ELF-1 (cell line): Measurements from ENCODE around the gene KRT13.
"Not testable (repeated sequence)": the region's sequence is repeated elsewhere in the genome, so short reads cannot be mapped to it uniquely, and the experiment has no call there.

Source experiments
- DNase-seq: peaks from one replicate; pipeline ENCODE4 v3.0.0-alpha.2; 2016; ENCODE audit warnings: low read depth, low spot score

Gene KRT13

DNA sequence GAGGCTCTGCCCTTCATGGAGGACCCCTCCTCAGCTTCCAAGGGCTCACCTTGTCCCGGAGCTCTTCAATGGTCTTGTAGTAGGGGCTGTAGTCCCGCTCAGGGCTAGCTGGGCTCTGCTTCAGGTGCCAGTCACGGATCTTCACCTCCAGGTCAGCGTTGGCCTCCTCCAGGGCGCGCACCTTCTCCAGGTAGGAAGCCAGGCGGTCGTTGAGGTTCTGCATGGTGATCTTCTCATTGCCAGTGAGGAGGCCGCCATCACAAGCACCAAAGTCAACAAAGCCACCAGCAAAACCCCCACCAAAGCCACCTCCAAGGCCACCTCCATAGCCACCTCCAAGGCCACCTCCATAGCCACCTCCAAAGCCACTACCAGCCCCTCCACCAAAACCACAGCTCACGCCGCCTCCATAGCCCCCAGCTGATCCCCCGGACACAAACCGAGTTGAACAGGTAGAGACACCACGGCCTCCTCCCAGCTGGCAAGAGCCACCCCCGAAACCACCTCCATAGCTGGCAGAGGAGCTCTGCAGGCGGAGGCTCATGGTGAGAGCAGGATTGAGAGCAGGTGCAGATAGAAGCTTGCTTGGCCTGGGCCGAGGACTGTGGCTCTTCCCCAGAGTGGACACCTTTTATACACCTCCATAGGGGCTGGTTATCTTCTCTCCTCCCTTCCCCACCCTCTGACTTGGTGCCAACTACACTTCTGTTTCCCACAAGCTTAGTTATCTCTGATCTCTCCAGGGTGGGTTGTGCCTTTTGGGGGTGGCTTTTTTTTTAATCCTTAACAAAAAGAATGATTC is at the start of gene KRT13:
Gene KRT13 (minus strand): TSS at position 606 of the 802 bp plus-strand sequence. CDS start 62 bp downstream, at position 544.
- no peak for DNase-seq

GRCh38 chr17:41553987-41554680 is 48.7 kb upstream of the KRT13 start:
- no peak for DNase-seq

GRCh38 chr17:41553176-41553575 is 47.8 kb upstream of the KRT13 start:
- DNase-seq, result no peak

GRCh38 chr17:41552455-41552854 is 47.0 kb upstream of the KRT13 start:
- DNase-seq, result no peak

DNA sequence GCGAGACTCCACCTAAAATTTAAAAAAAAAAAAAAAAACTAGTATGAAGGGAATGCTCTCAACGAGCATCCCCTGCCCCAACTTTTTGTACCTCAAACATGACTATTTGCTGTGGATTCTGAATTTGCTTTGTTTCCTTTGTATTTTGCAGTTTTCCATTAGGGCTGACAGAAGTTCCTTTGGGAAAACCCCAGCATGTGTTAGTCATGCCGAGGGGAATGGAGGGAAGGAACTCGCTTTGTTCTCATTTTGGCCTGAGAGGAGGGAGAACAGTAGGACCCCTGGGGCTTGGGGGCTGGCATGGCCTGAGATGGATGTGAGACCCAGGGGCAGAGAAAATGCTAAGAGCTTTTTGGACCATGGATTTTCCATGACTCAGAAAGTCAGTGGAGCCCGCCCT is 46.0 kb upstream of the KRT13 start:
- no peak for DNase-seq

DNA sequence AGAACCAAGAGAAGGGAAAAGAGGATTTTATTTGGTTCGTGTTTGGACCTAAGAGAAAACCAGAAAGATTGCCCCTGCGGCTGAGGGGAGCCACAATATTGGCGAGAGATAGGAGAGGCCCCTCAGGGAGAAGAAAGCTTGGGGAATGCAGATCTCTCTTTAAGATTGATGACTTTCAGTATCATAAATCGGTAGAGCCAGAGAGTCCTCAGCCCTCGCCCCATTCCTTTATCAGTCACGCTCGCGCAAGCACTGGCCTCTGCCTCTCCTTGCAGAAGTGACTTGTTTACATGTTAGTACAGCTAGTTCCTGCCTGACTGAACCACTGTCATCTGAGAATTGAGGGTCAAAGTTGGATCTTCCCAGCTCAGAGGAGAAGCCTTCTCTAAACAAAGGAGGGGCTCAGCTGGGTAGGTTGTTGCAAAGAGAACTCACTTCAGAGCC is 44.2 kb upstream of the KRT13 start:
- DNase-seq, result peak; percentile 69

GRCh38 chr17:41548844-41549595 is 43.6 kb upstream of the KRT13 start:
- peak; percentile 97 for DNase-seq

GRCh38 chr17:41547921-41548843 is 42.8 kb upstream of the KRT13 start:
- peak; percentile 67 for DNase-seq

DNA sequence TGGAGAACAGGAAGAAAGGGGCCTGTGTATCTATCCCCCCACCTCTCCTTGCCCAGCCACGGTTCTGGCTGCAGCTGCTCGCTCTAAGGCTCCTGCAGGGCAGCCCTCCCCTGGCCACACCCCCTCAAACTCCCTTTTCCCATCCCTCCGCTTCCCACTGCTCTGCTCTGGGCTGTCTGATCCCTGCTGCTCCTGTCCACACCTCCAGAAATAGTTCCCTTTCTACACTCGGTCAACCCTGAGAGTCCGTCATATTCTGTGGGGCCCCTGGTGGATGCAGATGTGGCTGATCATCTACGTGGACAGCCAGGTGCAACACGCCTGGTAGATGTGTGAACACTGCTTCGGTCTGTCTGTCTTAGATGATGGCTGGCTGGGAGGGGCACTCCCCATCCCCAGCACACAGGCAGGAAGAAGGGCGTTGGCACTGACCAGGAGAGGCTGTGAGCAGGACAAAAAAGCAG is 42.0 kb upstream of the KRT13 start:
- peak; percentile 73 for DNase-seq

- DNase-seq, result no peak
Measured at GRCh38 chr17:41546819-41547218, 41.4 kb upstream of the KRT13 start.

DNA sequence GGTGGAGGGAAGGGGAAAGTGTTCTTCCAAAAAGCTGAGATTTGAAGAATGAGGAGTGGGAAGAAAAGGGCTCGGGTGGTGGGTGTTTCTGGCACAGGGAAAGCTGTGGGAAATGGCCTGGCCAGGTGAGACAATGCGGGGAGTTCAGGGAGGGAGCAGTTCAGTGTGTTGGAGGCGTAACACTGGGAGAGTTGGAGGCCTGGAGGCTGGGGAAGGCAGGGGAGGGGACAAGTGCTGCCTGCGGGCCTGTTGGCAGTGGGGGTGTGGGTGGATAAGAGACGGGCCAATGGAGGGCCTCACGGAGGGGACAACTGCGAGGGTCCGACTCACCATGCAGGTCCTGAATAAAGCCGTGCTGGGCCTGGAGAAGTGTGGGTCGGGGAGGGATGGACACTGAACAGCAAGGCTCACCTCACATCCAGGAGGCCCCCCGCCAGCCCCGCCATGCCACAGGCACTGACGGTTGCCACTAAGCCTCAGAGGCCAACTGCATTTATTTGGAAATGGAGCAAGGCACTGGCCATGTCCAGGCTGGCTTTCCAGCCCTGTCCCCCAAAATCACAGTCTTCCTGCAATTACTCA is 40.5 kb upstream of the KRT13 start:
- DNase-seq, result no peak

GRCh38 chr17:41544935-41545334 is 39.5 kb upstream of the KRT13 start:
- no peak for DNase-seq

GRCh38 chr17:41544491-41544892 is 39.1 kb upstream of the KRT13 start:
- DNase-seq, result peak; percentile 70

- DNase-seq, result not testable (repeated sequence)
Measured at GRCh38 chr17:41542786-41543185, 37.4 kb upstream of the KRT13 start.

DNA sequence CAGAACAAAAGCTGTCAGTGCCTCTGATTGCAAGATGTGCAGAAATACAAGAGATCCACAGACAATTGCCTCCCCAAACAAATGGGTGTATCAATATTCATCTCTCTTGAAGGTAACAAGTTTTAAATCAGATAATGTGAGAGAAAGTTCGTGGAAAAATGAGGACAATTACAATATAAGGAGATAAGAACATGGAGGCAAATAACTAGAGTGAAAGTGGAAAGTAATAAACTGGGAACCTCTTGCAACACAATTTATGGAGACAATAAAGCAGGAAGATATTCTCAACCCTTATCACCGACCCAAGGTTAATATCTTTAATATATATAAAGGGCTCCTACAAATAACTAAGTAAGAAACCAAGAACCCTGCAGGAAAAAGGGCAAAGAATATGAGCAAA is 36.9 kb upstream of the KRT13 start:
- DNase-seq, result no peak

- DNase-seq, result no peak
Measured at GRCh38 chr17:41540921-41541625, 35.7 kb upstream of the KRT13 start.

- DNase-seq, result peak; percentile 70
Measured at GRCh38 chr17:41539979-41540701, 34.7 kb upstream of the KRT13 start.

DNA sequence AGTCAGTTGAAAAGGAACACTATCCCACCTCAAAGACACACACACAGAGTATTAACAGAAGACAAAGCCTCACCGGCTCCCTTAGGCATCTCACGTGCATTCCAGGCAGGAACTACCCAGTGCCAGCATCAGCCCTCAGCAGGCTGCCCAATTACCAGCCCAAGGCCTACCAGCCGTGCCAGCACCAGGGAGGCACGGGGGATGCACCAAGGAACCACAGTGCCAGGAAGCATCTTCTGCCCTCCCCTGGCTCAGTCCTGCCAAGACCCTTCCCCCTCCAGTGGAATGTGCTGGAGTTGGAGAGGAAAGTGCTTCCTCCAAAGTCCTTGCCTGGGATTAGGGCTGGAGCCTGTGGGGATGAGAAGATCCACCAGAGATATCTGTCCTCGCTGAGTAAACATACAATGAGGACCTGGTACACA is 33.7 kb upstream of the KRT13 start:
- peak; percentile 65 for DNase-seq

- DNase-seq, result peak; percentile 55
Measured at GRCh38 chr17:41538565-41538991, 33.2 kb upstream of the KRT13 start.
